Body of pancreas (tissue), 4 donors: ENCODE measurements around the gene ARHGEF19. TPM values are rescaled to one million over a fixed set of nuclear protein-coding genes. Genes with fewer than 3 reads are reported as not detected.

Source experiments
- ATAC-seq: fragments of 150-250 bp; one replicate; pipeline ENCODE4 v1.9.1; 2016
- DNase-seq, 4 donors: peaks; one replicate each; pipeline ENCODE4 v3.0.0-alpha.2; 2019
- H3K27ac ChIP-seq, 4 donors: fragments of 200-600 bp; sonication (generic); 1 replicate in 3 of 4; 2 replicates in 1 of 4; pipeline versions ENCODE4 v1.5.1 to v1.6.1; 2016 to 2019; ENCODE audit warnings: mild to moderate bottlenecking in 1 of 4, mixed read lengths in 1 of 4, moderate library complexity in 1 of 4
- H3K27me3 ChIP-seq, 2 donors: fragments of 200-600 bp; sonication (generic); one replicate each; pipeline ENCODE4 v1.6.0; 2016; ENCODE audit warnings: mild to moderate bottlenecking in 1 of 2
- H3K36me3 ChIP-seq, 2 donors: fragments of 200-600 bp; sonication (generic); replicated peaks in 1 of 2; 2 replicates each; pipeline ENCODE4 v1.5.1; 2016; ENCODE audit warnings: low read depth in 2 of 2; ENCODE audit not compliant: insufficient read depth in 1 of 2
- H3K4me1 ChIP-seq: fragments of 200-600 bp; sonication (generic); one replicate; pipeline ENCODE4 v1.6.0; 2016
- H3K4me3 ChIP-seq, 2 donors: fragments of 200-600 bp; sonication (generic); 1 replicate in 1 of 2; 2 replicates in 1 of 2; pipeline ENCODE4 v1.5.1; 2016 to 2019
- H3K9me3 ChIP-seq, 3 donors: fragments of 200-600 bp; sonication (generic); 1 replicate in 2 of 3; 2 replicates in 1 of 3; pipeline ENCODE4 v1.5.1; 2016
- POLR2A ChIP-seq, 3 donors: fragments of 450-650 bp; IDR thresholded peaks; one replicate each; pipeline ENCODE4 v1.6.1; 2016; ENCODE audit warnings: antibody characterized with exemption in 3 of 3, mild to moderate bottlenecking in 2 of 3
- WGBS, 2 donors: methylation state at CpG; one replicate each; pipeline ENCODE4 v1.1.5; 2017; 5-methylcytosine and 5-hydroxymethylcytosine counted together
- intact Hi-C: fragments of 100-400 bp; cut with DNase I; formaldehyde crosslinking; loops from one replicate; pipeline ENCODE4 v1.15.1; 2023
- total RNA-seq, 2 donors: library from RNA; depleted of rRNA; stranded (reverse); fragments of >200 nt; gene quantifications; one replicate each; pipeline ENCODE4 v1.1.0, GENCODE V29; 2016
- TF ChIP-seq, protein P1 (sequence below), 7 experiments: fragments of 450-650 bp in 4 of 7; fragments of 200-600 bp in 3 of 7; sonication (generic) in 3 of 7; IDR thresholded peaks; one replicate each; pipeline ENCODE4 v1.5.1; 2016 to 2019; ENCODE audit warnings: antibody characterized with exemption in 7 of 7

Gene ARHGEF19
- total RNA-seq, 2 donors from 2014 or later, result 15.3 to 31.3 TPM

DNA sequence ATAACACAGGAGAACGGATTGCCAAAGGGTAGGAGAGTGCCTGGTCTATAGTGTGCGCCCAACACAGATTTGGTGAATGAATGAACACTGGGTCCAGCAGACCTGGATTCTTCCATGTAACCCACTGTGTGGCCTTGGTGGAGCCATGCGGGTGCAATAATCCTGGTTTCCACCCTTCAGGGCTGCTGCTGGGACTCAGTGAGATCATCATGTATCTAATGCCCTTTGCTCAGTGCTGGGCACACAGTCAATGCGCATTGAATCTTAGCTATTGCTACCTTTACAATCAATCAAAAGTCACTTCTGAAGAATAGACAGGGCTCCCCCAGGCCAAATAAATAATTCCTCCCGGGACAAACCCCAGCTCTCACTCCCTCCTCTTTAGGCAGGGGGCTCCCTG lies 50.7 kb downstream of the ARHGEF19 start:
- Histone ChIP-seq H3K4me3 (no peak overlapping the region), H3K27ac (no peak overlapping the region), H3K4me1 (peaks cover 17% of the 10 kb centered on the region), H3K27me3 (no peaks in the 10 kb centered on the region), H3K36me3 (no peaks in the 10 kb centered on the region), H3K9me3 (no peaks in the 10 kb centered on the region)
- 85 to 89% methylated on average over 4 to 5 of the region's 5 CpGs for whole genome bisulfite sequencing, 2 donors
- TF ChIP-seq, protein P1, sequence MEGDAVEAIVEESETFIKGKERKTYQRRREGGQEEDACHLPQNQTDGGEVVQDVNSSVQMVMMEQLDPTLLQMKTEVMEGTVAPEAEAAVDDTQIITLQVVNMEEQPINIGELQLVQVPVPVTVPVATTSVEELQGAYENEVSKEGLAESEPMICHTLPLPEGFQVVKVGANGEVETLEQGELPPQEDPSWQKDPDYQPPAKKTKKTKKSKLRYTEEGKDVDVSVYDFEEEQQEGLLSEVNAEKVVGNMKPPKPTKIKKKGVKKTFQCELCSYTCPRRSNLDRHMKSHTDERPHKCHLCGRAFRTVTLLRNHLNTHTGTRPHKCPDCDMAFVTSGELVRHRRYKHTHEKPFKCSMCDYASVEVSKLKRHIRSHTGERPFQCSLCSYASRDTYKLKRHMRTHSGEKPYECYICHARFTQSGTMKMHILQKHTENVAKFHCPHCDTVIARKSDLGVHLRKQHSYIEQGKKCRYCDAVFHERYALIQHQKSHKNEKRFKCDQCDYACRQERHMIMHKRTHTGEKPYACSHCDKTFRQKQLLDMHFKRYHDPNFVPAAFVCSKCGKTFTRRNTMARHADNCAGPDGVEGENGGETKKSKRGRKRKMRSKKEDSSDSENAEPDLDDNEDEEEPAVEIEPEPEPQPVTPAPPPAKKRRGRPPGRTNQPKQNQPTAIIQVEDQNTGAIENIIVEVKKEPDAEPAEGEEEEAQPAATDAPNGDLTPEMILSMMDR (IDR thresholded peaks at IDR 0.05), result no peak
- no peak for TF ChIP-seq POLR2A (IDR thresholded peaks at IDR 0.05)
- intact Hi-C loops, result no loop called here
- ATAC-seq (no peak), DNase-seq (no peak)

DNA sequence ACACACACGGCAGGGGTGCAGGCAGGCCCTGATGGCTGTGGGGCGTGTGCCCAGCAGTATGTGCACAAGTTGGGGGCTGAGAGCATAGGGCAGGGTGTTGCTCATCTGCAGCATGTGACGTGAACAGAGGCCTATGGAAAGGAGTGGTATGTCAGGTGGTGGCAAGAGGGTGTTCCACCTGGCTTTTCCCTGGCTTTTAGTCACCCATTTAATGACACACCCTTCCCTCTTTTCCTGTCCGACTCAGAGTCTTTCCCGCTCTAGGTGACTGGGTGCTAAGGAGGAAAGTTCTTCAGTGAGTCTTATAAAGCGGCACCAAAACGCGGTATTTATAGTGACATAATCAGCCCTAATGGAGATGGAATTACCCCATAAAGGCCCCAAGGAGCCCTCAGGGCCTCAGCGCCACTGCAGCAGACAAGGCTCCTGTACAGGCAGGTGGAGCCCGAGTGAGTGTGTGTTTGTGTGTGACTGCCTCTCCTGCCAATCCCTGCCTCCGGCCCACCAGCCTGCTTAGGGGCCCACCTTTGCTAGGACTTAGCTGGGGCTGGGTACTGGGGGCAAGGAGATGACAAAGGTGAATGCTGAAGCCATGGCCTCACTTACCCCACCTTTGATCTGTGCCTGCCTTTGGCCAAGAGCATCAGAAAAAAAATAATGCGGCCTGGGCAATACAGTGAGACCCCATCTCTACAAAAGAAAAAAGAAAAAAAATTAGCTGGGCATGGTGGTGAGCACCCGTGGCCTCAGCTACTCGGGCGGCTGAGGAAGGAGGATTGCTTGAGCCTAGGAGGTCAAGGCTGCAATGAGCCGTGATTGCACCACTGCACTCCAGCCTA lies 53.2 kb downstream of the ARHGEF19 start:
- no peak for ATAC-seq
- WGBS, 2 donors, result 81 to 82% methylated on average over 14 to 16 of the region's 16 CpGs
- H3K4me1 ChIP-seq, result peaks cover 23% of the 10 kb centered on the region
- intact Hi-C loops, result no loop called here
- no peaks in the 10 kb centered on the region for H3K36me3 ChIP-seq
- no peaks in the 10 kb centered on the region for H3K9me3 ChIP-seq
- H3K27me3 ChIP-seq, result no peaks in the 10 kb centered on the region
- no peak overlapping the region for H3K4me3 ChIP-seq
- no peak overlapping the region for H3K27ac ChIP-seq
- TF ChIP-seq POLR2A (IDR thresholded peaks at IDR 0.05), result no peak
- TF ChIP-seq, protein P1 (IDR thresholded peaks at IDR 0.05), result no peak
- DNase-seq, result no peak

DNA sequence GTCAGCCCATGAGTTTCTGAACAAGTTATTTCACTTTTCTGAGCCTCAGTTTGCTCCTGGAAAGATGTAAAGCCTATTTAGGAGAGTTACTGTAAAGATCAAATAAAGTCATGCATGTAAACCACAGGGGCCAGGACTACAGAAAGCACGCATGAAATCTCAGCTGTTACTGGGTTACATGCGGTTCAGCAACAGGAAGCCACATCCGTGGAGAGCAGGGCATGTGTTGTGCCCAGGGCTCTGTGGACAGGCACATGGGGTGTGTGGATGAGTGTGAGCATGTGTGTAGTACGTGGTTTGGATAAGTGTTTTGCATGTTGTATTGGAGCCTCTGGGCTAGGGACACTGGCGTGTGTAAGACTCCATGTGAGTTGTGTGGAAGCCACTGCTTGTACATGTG lies 54.4 kb downstream of the ARHGEF19 start:
- H3K36me3 ChIP-seq, result no peaks in the 10 kb centered on the region
- TF ChIP-seq, protein P1 (IDR thresholded peaks at IDR 0.05), result no peak
- no peak overlapping the region for H3K4me3 ChIP-seq
- WGBS, 2 donors, result 67 to 69% methylated on average over 5 of the region's 5 CpGs
- no peaks in the 10 kb centered on the region for H3K9me3 ChIP-seq
- DNase-seq, result no peak
- intact Hi-C loops, result no loop called here
- H3K27me3 ChIP-seq, result no peaks in the 10 kb centered on the region
- peaks cover 34% of the 10 kb centered on the region for H3K4me1 ChIP-seq
- ATAC-seq, result no peak
- H3K27ac ChIP-seq, result no peak overlapping the region

DNA sequence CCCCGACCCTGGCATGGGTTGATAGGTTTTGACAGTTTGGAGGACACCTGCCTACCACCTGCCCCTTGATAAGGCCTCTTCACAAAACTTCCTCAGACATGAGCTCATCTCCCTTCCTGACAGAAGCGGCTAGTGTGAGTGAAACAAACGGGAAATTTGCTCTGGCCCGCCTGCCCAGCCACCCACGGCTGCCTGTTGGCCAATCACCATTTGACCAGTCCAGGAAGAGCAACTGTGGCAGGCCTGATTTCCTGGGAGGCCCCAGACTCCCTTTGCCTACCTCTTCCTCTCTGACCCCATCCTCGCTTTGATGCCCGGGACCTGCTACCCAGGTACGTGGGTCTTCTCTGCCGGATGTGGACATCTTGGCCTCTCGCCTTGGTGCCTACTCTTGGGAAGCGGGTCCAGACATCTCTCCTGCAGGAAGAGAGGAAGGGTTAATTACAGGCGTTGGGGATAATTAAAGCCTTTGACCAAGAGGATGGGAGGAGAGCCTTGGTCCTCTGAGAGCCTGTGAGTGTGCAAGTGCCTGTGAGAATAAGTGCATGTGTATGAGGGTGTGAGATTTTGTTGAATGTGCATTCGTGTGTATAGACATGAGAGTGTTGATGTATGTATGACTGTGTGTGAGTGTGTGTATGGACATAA lies 55.5 kb downstream of the ARHGEF19 start:
- Histone ChIP-seq H3K27ac (peak overlapping the region; percentile 91 to 94 (median 92)), H3K4me1 (peaks cover 41% of the 10 kb centered on the region), H3K36me3 (no peaks in the 10 kb centered on the region), H3K4me3 (no peak overlapping the region), H3K9me3 (no peaks in the 10 kb centered on the region), H3K27me3 (no peaks in the 10 kb centered on the region)
- TF ChIP-seq, protein P1 (IDR thresholded peaks at IDR 0.05), result no peak
- no peak for TF ChIP-seq POLR2A (IDR thresholded peaks at IDR 0.05)
- ATAC-seq (no peak), DNase-seq (no peak)
- 73 to 82% methylated on average over 12 to 13 of the region's 13 CpGs for WGBS, 2 donors
- intact Hi-C loops, result no loop called here
